Measurements from ENCODE around the gene SIRPG. TPM values are rescaled to one million over a fixed set of nuclear protein-coding genes. Genes with fewer than 3 reads are reported as not detected.
A peak's percentile ranks its signal among the peaks of the same experiment; 100 is the strongest.
"Not testable (repeated sequence)": the region's sequence is repeated elsewhere in the genome, so short reads cannot be mapped to it uniquely, and the experiment has no call there.

Gene SIRPG
- total RNA-seq, result under 1 TPM in 1 of 4 donors, not detected in 3; 0.30 TPM

DNA sequence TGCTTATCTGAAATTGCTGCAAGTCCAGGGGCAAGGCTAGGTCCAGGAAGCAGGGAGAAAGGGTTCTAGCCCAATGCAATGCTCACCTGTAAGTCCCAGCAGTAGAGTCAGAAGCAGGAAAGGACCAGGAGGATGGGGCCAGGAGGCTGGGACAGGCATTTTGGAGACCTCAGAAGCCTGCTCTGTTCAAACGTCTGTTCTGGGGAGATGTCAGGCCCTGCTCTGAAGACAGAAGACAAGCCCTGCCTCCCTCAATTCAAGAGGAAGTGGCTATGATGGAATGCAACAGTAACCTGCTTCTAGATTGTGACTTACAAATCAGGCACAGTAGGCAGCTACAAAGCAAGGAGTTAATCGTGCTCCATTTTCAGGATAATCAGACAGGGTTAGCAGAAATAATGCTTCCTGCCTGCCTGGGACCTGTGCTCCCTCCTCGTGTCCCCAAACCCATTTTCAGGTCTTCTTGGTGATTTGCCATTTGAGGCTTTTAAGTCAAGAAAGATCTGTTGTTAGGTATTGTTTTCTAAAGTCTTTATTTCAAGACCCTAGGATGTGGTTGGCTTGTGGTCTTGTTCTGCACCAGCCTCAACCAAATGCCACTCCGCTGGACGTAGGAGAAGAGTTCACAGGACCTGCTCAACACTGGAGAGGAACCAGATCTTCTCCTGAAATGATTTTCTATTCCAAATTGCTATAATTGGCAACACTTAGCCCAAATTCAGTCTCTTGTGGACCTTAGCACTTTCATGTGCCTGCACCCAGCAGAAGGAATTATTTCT is at the start of gene SIRPG:
Gene SIRPG, minus strand, starts transcription at position 224 of the 779 bp plus-strand sequence. Its CDS starts 65 bp downstream, at position 159.
- peak within 1 kb of the TSS in 1 of 4 donors; percentile 9 for H3K4me3 ChIP-seq
- H3K27me3 ChIP-seq, result no peaks in the 10 kb centered on the region
- no peak for DNase-seq (ENCODE audit: low spot score in 2 of 2)
- no peaks in the 10 kb centered on the region for H3K4me1 ChIP-seq
- peak within 1 kb of the TSS in 1 of 4 donors; percentile 40 for H3K27ac ChIP-seq
- H3K36me3 ChIP-seq, result no peaks in the 10 kb centered on the region
- TF ChIP-seq, protein P1, sequence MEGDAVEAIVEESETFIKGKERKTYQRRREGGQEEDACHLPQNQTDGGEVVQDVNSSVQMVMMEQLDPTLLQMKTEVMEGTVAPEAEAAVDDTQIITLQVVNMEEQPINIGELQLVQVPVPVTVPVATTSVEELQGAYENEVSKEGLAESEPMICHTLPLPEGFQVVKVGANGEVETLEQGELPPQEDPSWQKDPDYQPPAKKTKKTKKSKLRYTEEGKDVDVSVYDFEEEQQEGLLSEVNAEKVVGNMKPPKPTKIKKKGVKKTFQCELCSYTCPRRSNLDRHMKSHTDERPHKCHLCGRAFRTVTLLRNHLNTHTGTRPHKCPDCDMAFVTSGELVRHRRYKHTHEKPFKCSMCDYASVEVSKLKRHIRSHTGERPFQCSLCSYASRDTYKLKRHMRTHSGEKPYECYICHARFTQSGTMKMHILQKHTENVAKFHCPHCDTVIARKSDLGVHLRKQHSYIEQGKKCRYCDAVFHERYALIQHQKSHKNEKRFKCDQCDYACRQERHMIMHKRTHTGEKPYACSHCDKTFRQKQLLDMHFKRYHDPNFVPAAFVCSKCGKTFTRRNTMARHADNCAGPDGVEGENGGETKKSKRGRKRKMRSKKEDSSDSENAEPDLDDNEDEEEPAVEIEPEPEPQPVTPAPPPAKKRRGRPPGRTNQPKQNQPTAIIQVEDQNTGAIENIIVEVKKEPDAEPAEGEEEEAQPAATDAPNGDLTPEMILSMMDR (IDR thresholded peaks at IDR 0.05), result no peak
- TF ChIP-seq POLR2A (IDR thresholded peaks at IDR 0.05) (no peak), EP300 (IDR thresholded peaks at IDR 0.05) (no peak)
- 70 to 78% methylated on average over 5 of the region's 5 CpGs for WGBS, 2 donors
- H3K9me3 ChIP-seq, result peaks cover 0 to 3% (median 0%) of the 10 kb centered on the region in 4 donors

DNA sequence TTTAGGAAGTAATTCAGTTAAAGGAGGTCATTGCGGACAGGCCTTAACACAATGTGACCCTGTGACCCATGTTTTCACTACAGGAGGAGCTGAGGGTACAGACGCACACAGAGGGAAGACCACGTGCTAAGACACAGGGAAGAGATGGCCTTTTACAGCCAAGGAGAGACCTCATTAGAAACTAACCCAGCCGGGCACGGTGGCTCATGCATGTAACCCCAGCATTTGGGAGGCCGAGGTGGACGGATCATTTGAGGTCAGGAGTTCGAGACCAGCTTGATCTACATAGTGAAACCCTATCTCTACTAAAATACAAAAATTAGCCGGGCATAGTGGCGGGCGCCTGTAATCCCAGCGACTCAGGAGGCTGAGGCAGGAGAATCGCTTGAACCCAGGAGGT is 49.3 kb upstream of the SIRPG start:
- H3K4me1 ChIP-seq; H3K27me3 ChIP-seq; H3K36me3 ChIP-seq; H3K27ac ChIP-seq; H3K4me3 ChIP-seq; DNase-seq (ENCODE audit: low spot score in 2 of 2): not testable (repeated sequence)
- H3K9me3 ChIP-seq, result peaks cover 0 to 12% (median 0%) of the 10 kb centered on the region in 4 donors
- WGBS, 2 donors, result 73 to 77% methylated on average over 13 of the region's 13 CpGs

DNA sequence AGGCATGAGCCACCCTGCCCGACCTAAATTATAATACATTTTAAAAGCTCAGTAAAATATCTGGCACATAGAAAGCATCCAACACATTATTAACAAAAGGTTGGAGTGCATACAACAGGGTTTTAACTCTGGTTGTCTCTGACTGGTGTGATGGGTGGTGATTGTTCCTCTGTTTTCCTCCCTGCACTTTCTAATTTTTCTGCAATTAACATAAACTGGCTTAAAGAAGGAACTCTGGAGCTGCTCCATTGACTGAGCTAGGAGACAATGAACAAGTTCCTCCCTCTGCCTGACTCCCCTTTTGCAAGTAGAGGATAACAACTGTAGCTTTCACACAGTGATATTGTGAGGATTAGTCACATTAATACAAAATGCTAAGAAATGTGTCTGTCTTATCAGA is 48.5 kb upstream of the SIRPG start:
- H3K9me3 ChIP-seq, result peaks cover 0 to 7% (median 0%) of the 10 kb centered on the region in 4 donors
- H3K27ac ChIP-seq, result no peak overlapping the region
- TF ChIP-seq POLR2A (IDR thresholded peaks at IDR 0.05), result no peak
- TF ChIP-seq, protein P1 (IDR thresholded peaks at IDR 0.05), result no peak
- TF ChIP-seq EP300 (IDR thresholded peaks at IDR 0.05), result no peak
- H3K4me3 ChIP-seq, result no peak overlapping the region
- no peaks in the 10 kb centered on the region for H3K27me3 ChIP-seq
- H3K36me3 ChIP-seq, result no peaks in the 10 kb centered on the region
- 71 to 81% methylated on average over 1 of the region's 1 CpG for WGBS, 2 donors
- no peaks in the 10 kb centered on the region for H3K4me1 ChIP-seq
- DNase-seq (ENCODE audit: low spot score in 2 of 2), result no peak

DNA sequence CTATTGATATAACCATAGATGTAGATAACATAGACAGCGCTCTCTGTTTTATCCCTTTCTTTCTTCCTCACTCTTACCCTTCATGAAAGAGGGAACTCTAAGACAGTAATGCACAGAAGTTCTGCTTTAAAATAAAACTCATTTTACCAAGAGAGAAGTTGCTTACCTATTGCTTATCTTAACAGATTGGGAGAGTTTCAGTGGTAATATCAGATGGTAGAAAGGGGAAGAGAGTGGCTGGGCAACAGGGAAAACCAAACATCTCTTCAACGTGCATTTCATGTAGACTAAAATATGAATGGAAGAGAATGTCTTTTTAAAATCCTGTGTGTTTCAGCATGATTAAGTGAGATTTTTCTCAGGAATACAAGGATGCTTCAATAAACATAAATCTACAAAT is 45.3 kb upstream of the SIRPG start:
- Histone ChIP-seq H3K36me3 (no peaks in the 10 kb centered on the region), H3K27ac (no peak overlapping the region), H3K4me1 (no peaks in the 10 kb centered on the region), H3K4me3 (no peak overlapping the region), H3K27me3 (no peaks in the 10 kb centered on the region), H3K9me3 (no peaks in the 10 kb centered on the region)
- no peak for DNase-seq (ENCODE audit: low spot score in 2 of 2)
- TF ChIP-seq, protein P1 (IDR thresholded peaks at IDR 0.05), result no peak
- no peak for TF ChIP-seq EP300 (IDR thresholded peaks at IDR 0.05)
- TF ChIP-seq POLR2A (IDR thresholded peaks at IDR 0.05), result no peak
- 47 to 66% methylated on average over 2 of the region's 2 CpGs for WGBS, 2 donors

DNA sequence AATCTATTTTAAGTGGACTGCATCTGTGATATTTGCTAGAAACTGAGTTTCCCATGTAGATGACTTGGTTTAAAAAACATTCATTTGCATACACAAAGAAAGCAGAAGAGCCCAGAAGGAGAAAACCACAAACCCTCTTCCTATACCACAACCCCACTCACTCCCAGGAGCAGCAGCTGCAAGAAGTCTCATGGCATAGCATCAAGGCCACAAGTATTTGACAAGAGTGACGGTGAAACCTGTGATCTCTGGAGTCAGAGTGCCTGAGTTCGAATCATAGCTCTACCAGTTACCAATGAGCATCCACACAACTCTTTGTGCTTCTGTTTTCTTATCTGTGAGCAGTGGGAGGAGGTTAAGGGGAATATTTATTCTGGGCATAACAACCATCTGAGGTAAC is 44.7 kb upstream of the SIRPG start:
- TF ChIP-seq POLR2A (IDR thresholded peaks at IDR 0.05) (no peak), EP300 (IDR thresholded peaks at IDR 0.05) (no peak)
- TF ChIP-seq, protein P1 (IDR thresholded peaks at IDR 0.05), result no peak
- WGBS, 2 donors, result 82 to 86% methylated on average over 2 of the region's 2 CpGs
- H3K4me3 ChIP-seq, result no peak overlapping the region

More for the DNA sequence above, 44.7 kb upstream of the SIRPG start:
- Histone ChIP-seq H3K9me3 (no peaks in the 10 kb centered on the region), H3K36me3 (no peaks in the 10 kb centered on the region), H3K27me3 (no peaks in the 10 kb centered on the region), H3K27ac (no peak overlapping the region), H3K4me1 (no peaks in the 10 kb centered on the region)
- no peak for DNase-seq (ENCODE audit: low spot score in 2 of 2)
